ENCODE results near the gene SYNJ2.

The SYNJ2 gene

DNA sequence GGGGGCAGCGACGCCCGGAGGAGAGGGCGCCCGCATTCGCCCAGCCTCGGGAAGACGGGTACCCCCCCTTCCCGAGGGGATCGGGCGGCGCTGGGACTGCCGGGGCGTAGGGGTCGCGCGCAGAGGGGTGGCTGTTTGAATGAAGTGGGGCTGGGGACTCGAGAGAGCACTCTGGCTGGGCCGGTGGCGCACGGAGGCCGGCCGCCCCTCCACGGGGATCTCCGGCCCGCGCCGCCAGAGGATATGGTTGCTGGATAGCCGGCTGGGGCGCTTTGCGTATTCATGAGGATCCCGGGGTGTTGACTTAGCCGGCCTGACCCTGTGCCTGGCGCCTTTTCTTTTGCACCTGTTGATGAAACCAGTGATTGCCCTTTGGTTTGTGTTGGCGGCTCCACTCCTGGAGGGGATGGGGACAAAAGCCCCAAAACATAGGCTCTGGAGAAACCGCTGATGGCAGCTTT is 469 bp downstream of the SYNJ2 start:
- Mint-ChIP-seq H3K9me3 (no peaks in the 10 kb centered on the region), H3K4me3 (peak overlapping the region; percentile 79), H3K27ac (peak overlapping the region; percentile 55 to 67), H3K36me3 (ENCODE audit: insufficient read depth) (peaks cover 3% of the 10 kb centered on the region), H3K4me1 (ENCODE audit: low read depth in 2 of 2) (peaks cover 15 to 17% of the 10 kb centered on the region in 2 donors), H3K27me3 (no peaks in the 10 kb centered on the region)
- DNase-seq (peak; percentile 5 to 28 (median 18)), ATAC-seq (replicated peaks) (peak; percentile 18)

DNA sequence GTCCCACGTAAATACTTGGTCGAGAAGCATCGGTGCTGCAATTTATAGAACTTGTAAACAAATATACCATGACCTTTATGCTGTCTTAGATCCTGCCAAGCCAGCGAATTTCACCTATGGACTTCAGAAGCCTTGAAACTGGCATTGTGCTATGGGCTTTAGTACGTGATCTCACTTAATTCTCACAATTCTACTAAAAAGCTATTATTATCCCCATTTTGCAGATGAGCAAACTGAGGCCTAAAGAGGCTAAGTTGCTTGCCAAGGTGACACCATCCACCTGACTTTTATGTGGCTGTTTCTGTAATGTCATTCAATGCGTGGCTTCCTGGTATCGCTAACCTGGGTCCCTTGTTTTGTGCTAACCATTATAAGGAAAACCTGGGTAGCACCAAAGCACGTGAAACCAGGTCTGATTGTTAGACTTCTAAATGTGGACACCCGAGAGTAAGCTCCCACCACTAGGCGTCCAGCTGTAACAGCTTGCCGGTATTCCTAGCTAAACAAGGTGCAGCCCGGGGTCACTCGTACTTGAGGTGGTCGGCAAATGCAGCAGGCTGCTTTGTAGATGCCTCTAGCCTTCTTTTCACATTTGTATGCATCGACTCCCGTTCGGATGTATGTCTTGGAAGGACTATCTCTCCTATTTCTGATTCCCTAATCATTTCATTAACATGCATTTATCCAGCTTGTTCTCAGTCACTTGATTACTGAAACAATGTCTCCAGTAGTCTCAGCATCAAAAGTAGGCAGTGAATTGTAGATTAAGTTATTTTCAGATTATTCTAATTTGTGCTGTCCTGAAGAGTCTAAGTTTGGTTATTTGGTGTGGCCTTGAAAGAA is 1.1 kb downstream of the SYNJ2 start:
- Mint-ChIP-seq H3K27me3 (no peaks in the 10 kb centered on the region), H3K36me3 (ENCODE audit: insufficient read depth) (peaks cover 4% of the 10 kb centered on the region), H3K4me1 (ENCODE audit: low read depth in 2 of 2) (peaks cover 15 to 17% of the 10 kb centered on the region in 2 donors), H3K4me3 (peak overlapping the region; percentile 79), H3K27ac (peak overlapping the region; percentile 55 to 67), H3K9me3 (no peaks in the 10 kb centered on the region)
- DNase-seq, result no peak
- no peak for ATAC-seq (replicated peaks)

DNA sequence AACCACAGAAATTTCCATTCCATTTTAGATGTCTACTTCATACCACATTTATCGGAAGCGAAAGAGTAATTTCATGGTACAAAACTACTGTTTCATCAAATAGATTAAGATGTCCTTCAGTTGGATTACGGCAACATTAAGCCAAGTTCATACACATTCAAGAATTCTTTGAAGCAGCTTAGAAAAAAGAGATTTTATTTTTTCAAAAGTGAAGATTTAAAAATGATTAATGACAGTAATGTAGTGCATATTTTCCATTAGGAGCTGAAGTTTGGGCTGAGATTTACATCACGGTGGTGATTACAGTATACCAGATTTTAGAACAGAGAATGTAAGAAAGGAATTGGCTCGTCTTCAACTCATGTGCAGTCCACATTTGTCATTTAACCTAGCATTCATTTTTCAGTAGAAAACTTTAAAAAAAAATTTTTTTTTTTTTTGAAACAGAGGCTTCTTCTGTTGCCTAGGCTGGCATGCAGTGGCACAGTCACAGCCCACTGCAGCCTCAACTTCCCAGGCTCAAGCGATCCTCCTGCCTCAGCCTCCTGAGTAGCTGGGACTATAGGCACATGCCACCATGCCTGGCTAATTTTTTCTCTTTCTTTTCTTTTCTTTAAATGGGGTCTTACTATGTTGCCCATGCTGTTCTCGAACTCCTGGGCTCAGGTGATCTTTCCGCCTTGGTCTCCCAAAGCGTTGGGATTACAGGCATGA is 1.9 kb downstream of the SYNJ2 start:
- DNase-seq (no peak), ATAC-seq (replicated peaks) (no peak)
- Mint-ChIP-seq H3K27ac (no peak overlapping the region), H3K9me3 (no peaks in the 10 kb centered on the region), H3K4me1 (ENCODE audit: low read depth in 2 of 2) (peaks cover 15 to 19% of the 10 kb centered on the region in 2 donors), H3K4me3 (peak overlapping the region; percentile 79), H3K36me3 (ENCODE audit: insufficient read depth) (peaks cover 4% of the 10 kb centered on the region), H3K27me3 (no peaks in the 10 kb centered on the region)

DNA sequence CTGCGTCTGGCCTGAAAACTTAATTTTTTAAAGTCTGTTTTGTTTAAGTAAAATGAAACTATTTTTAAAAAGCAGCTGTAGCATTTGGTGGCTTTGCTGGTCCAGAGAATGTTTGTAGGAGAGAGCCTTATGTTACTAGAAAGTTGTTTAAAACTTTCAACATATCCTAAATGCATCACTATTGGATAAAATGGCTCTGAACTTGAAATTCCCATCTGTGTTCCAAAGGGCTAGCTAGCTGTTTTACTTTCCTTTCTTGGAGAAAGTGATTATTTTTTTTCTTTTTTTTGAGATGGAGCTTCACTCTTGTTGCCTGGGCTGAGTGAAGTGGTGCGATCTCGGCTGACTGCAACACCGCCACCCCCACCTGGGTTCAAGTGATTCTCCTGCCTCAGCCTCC is 2.5 kb downstream of the SYNJ2 start:
- peaks cover 4% of the 10 kb centered on the region for H3K36me3 Mint-ChIP-seq (ENCODE audit: insufficient read depth)
- no peaks in the 10 kb centered on the region for H3K27me3 Mint-ChIP-seq
- peak overlapping the region in 1 of 2 donors; percentile 32 for H3K27ac Mint-ChIP-seq
- ATAC-seq (replicated peaks) (no peak), DNase-seq (no peak)
- no peaks in the 10 kb centered on the region for H3K9me3 Mint-ChIP-seq
- H3K4me1 Mint-ChIP-seq (ENCODE audit: low read depth in 2 of 2), result peaks cover 15 to 19% of the 10 kb centered on the region in 2 donors
- H3K4me3 Mint-ChIP-seq, result peak overlapping the region in 1 of 2 donors; percentile 79

DNA sequence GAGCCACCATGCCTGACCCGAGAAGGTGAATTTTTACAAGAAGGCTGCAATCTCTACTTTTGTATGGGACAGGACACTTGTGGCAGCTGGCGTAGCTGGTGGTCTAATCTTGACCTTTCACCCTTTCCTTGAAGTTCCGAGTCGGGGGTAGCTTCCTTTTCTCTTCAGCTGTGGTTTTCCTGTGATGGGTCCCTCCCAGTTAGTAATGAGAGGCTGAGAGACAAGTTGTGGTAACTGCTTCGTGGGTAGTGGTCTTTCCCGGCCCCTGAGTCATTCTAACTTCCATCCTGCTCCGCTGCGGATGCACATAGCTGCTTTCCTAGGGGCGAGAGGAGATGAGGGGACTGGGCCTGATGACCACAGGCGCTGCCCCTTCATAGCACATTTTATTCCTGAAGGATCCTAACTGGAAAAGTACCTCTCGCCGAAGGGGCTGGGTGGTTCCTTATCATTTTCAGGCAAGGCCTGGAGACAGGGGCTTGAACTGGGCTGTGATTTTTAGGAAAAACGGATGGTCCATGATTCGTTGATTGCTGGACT is 3.1 kb downstream of the SYNJ2 start:
- peaks cover 15 to 18% of the 10 kb centered on the region in 2 donors for H3K4me1 Mint-ChIP-seq (ENCODE audit: low read depth in 2 of 2)
- H3K27me3 Mint-ChIP-seq, result no peaks in the 10 kb centered on the region
- H3K36me3 Mint-ChIP-seq (ENCODE audit: insufficient read depth), result peaks cover 4% of the 10 kb centered on the region
- H3K9me3 Mint-ChIP-seq, result no peaks in the 10 kb centered on the region
- ATAC-seq (replicated peaks), result no peak
- peak overlapping the region in 1 of 2 donors; percentile 32 for H3K27ac Mint-ChIP-seq
- H3K4me3 Mint-ChIP-seq, result peak overlapping the region in 1 of 2 donors; percentile 79
- no peak for DNase-seq

DNA sequence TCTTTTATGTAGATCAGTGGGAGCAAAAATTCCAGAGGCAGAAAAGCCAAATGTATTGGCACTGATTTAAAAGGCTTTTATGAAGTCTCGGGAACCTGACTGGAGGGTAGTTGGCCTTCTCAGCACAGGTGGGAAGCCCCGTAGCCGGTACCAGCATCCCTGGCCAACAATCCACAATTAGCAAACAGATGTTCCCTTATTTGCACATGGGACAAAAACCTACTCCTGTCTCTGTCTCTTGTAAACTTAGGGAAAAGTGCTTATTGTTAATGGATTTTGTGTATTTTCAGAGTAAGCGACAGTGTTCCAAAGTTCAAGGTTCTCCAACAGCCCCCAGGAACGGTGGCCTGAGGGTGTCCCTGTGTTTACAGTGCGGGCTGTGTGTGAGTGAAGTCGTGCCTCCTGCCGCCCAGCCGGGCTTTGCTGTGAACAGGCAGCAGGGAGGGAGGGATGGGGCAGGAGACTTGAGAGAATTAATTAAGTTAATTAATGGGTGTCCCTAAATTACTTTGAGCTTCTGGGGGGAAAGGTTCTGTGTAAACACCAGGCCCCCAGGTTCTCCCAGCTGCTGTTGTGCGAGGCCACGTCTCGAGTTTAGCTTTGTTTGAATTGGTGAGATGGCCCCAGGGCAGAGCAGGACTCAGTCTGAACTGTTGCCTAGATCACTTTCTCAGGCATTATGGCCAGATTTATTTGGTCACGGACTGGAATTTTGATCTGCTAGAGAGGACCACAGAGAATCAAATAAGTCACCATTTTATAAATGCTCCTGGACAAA is 3.9 kb downstream of the SYNJ2 start:
- no peaks in the 10 kb centered on the region for H3K27me3 Mint-ChIP-seq
- peaks cover 4% of the 10 kb centered on the region for H3K36me3 Mint-ChIP-seq (ENCODE audit: insufficient read depth)
- peak overlapping the region in 1 of 2 donors; percentile 32 for H3K27ac Mint-ChIP-seq
- no peaks in the 10 kb centered on the region for H3K9me3 Mint-ChIP-seq
- ATAC-seq (replicated peaks) (no peak), DNase-seq (no peak)
- H3K4me3 Mint-ChIP-seq, result no peak overlapping the region
- H3K4me1 Mint-ChIP-seq (ENCODE audit: low read depth in 2 of 2), result peaks cover 19 to 24% of the 10 kb centered on the region in 2 donors

DNA sequence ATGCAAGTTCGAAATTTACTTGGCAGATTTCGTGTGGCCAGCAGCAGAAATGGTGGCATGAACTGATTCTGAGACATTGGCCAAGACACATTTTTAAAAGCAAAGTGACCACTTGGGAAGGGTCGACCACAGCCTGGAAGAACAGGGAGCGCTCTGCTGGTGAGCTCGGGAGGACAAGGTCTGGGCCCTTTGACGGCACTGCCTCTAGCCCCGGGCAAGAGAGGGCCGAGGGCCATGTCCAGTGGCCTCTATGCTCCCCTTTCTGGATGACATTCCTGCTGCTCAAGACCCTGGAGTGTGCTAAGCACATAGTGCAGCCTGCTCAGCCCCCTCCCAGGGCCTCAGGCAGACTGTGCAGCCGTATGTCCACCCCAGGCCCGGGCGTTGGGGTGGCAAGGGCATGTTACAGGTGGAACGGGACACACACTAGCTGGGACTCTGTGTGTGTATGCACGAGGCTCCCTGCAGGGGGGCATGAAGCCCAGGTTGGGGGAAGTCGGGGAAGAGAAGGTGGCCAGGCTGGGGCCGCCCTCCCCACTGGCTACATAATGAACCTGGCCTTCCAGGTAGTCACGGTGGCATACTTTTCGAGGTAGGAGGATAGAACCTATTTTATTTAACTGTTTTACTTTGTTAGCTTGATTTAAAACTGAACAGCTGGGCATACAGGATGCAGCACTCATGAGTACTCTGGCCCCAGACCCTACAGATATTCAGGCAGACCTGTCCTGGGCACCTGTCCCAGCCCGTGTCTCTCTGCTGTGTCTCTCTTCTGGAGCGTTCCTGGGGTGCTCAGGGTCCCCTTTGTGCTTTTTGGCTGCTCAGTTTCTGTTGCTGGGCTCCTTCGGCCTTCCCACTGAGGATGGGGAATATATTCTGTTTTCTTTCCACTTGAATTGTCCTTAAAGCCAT is 6.4 kb downstream of the SYNJ2 start:
- H3K4me1 Mint-ChIP-seq (ENCODE audit: low read depth in 2 of 2), result peaks cover 20 to 27% of the 10 kb centered on the region in 2 donors
- H3K9me3 Mint-ChIP-seq, result no peaks in the 10 kb centered on the region
- ATAC-seq (replicated peaks), result no peak

DNA sequence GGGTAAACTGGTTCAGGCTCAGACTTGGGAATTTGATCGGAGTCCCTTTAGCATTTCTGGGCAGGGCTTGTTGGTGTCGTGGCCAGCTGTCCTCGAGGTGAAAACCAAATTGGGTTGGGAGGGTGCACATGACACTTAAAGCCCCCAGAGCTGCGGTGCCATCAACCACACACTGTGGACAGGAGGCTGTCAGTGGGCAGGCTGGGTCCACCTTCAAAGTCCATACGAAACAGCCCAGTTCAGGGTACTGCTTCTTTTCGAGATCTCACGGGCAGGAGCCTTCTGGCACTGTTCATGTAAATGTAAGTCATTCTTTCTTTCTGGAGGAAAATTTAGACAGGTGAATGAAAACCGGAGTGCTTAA is 7.0 kb downstream of the SYNJ2 start:
- H3K27me3 Mint-ChIP-seq, result no peaks in the 10 kb centered on the region
- H3K4me1 Mint-ChIP-seq (ENCODE audit: low read depth in 2 of 2), result peaks cover 18 to 25% of the 10 kb centered on the region in 2 donors
- no peak overlapping the region for H3K27ac Mint-ChIP-seq
- H3K4me3 Mint-ChIP-seq, result no peak overlapping the region
- no peaks in the 10 kb centered on the region for H3K9me3 Mint-ChIP-seq
- H3K36me3 Mint-ChIP-seq (ENCODE audit: insufficient read depth), result peaks cover 4% of the 10 kb centered on the region
- no peak for ATAC-seq (replicated peaks)
- DNase-seq, result no peak

More for the DNA sequence above, 6.4 kb downstream of the SYNJ2 start:
- no peaks in the 10 kb centered on the region for H3K27me3 Mint-ChIP-seq
- H3K27ac Mint-ChIP-seq, result no peak overlapping the region
- no peak overlapping the region for H3K4me3 Mint-ChIP-seq
- no peak for DNase-seq
- peaks cover 4% of the 10 kb centered on the region for H3K36me3 Mint-ChIP-seq (ENCODE audit: insufficient read depth)

DNA sequence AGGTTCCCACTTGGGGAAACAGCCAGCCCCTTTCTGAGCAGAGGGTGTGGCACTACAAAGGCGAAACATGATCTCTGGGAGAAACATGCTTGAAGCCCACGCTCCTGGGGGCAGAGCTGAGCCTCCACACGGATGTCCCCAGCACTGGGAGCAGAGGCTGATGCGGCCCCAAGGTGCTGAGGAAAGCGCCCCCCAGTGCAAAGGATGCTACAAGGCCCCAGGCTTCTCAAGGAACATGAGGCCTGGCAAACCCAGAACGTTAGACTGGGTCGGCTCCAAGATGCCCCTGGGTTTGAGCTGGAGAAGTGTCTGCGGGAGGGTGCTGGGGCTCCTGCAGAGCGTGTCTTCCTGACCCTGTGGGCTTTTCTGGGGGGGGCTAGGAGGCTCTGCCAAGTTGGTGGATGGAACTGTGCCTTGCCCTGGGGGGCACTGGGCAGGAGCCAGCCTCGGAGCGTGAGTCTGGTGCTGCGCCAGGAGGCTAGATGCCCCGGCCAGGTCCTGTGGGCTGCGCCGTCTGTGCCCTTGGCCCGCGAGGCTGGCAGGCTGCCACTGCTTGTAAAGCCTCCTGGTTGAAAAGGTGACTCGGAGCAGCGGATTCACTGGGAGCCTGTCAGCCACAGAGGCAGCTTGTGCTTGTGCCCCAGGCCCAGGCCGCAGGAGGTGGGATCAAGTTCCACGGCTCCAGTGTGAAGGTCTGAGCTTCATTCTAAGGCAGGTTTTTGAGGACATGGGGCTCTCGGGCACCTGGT is 8.1 kb downstream of the SYNJ2 start:
- DNase-seq (no peak), ATAC-seq (replicated peaks) (no peak)
- Mint-ChIP-seq H3K27ac (peak overlapping the region in 1 of 2 donors; percentile 33), H3K27me3 (no peaks in the 10 kb centered on the region), H3K4me3 (peak overlapping the region in 1 of 2 donors; percentile 63), H3K36me3 (ENCODE audit: insufficient read depth) (peaks cover 4% of the 10 kb centered on the region), H3K9me3 (no peaks in the 10 kb centered on the region), H3K4me1 (ENCODE audit: low read depth in 2 of 2) (peaks cover 13 to 23% of the 10 kb centered on the region in 2 donors)

DNA sequence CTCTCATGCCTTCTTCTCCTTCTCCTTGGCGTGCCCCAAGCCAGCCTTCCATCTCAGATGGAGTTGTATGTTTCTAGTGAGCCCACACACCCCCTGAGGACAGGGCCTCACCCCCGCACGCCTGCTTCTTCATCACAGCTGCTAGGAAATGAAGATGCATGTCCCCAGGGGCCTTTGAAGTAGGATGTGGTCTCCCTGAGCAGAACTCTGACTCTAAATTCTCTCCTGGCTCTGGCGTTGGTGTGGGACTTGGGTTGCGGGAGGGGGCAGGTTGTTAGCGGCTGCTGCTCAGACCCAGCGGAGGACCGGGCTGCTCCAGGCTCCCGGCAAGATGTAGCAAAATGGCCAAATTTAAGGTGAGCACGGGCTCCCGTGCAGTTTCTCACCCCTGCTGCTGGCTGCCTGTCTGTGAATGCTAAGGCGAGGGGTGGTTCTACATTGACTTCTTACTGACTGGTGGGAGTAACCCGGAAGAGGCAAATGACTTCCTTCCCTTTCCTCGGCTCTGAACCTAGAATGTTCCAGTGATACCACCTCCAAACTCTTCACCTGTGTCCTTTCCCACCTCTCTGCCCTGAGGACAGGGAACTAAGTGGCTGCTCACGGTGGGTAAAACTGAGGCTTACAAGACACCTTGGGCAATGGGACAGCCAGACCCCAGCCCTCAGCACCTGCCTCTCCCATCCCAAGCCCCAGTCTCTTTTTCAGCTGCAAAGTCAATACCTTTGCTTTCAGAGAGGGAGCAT is 8.8 kb downstream of the SYNJ2 start:
- no peaks in the 10 kb centered on the region for H3K9me3 Mint-ChIP-seq
- ATAC-seq (replicated peaks) (peak; percentile 67), DNase-seq (no peak)
- peaks cover 4% of the 10 kb centered on the region for H3K36me3 Mint-ChIP-seq (ENCODE audit: insufficient read depth)
- H3K4me1 Mint-ChIP-seq (ENCODE audit: low read depth in 2 of 2), result peaks cover 8 to 20% of the 10 kb centered on the region in 2 donors
- no peaks in the 10 kb centered on the region for H3K27me3 Mint-ChIP-seq
- H3K27ac Mint-ChIP-seq, result peak overlapping the region in 1 of 2 donors; percentile 33
- peak overlapping the region; percentile 45 to 63 for H3K4me3 Mint-ChIP-seq

DNA sequence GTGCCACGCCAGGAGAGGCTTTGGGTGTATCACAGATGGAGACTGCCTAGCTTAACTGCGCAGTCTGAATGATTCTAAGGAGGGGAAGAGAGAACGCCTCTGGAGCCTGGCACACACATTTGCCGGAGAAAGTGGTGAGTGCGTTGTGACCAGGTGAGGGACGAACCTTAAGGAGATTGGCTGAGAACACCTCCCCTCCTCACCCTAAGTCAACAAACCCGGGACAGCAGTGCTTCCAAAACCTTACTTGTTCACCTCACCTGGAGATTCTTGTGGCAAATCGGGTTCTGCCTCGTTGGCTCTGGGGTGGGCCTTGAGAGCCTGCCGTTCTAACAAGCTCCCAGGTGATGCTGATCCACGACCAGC is 9.4 kb downstream of the SYNJ2 start:
- Mint-ChIP-seq H3K4me1 (ENCODE audit: low read depth in 2 of 2) (peaks cover 8 to 21% of the 10 kb centered on the region in 2 donors), H3K27me3 (no peaks in the 10 kb centered on the region), H3K36me3 (ENCODE audit: insufficient read depth) (peaks cover 4% of the 10 kb centered on the region), H3K27ac (peak overlapping the region in 1 of 2 donors; percentile 36), H3K9me3 (no peaks in the 10 kb centered on the region), H3K4me3 (peak overlapping the region in 1 of 2 donors; percentile 63)
- DNase-seq (no peak), ATAC-seq (replicated peaks) (no peak)

Measured in effector memory CD8-positive, alpha-beta T cell (primary cell).